Midbrain (tissue), 1 donor: ENCODE measurements around the gene NAALADL2.
A peak's percentile ranks its signal among the peaks of the same experiment; 100 is the strongest.
"Not testable (repeated sequence)": the region's sequence is repeated elsewhere in the genome, so short reads cannot be mapped to it uniquely, and the experiment has no call there.

Experiments used
- DNase-seq: peaks from one replicate; lab custom pipeline; 2025; lab: John Stamatoyannopoulos, UW

The NAALADL2 gene

DNA sequence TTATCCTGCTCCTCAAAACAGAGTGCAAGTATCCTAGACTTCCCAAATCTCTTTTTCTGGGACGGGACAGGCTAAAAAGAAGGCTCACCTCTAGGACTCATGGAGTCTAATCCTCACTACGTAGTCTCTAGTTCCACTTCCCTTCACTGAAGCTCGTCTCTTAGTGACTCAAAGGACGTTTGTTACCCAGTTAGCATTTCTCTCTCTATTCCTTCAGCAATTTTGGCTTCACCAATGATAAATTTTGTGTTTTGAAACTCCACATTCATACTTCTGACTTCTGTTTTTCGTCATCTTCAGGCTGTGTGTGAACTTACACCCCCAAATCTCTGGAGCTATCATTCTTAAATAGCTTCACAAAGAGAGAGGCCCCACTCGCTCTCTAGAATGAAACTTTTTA lies 627.1 kb downstream of the NAALADL2 start:
- DNase-seq = no peak

DNA sequence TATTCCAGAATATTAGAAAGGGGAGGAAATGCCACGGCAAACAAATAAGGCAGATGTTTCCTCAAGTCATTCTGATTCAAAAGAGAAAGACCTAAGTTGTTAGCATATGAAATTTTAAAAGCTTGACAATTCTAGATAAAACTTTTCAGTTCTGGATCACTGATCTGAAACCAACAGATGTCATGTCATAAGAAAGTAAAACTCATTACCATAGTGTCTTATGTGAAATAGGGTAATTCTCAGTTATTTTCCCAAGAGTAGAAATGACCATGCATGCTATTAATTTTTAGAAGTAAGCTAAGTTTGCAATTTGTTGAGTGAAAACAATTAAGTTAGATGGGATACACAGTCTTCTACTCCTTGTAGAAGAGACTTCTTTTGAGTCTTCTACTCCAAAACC lies 630.3 kb downstream of the NAALADL2 start:
- DNase-seq = no peak

DNA sequence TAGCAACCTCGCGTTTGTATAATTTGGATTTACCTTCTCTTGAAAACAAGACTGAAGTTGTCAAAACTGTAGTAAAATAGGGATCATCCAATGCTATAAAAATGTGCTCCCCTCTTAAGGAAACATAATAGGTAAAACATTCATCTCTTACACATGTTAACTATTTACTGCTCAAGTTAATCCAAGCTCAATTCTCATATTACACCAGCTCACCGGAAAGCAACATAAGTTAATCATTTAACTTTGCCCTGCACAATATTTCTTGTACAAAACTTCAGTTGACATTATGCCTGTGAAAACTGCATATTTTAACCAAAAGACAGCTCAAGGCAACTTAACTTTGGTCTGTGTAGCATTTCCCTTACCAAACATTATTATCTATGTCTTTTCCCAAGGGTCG lies 634.2 kb downstream of the NAALADL2 start:
- no peak for DNase-seq

DNA sequence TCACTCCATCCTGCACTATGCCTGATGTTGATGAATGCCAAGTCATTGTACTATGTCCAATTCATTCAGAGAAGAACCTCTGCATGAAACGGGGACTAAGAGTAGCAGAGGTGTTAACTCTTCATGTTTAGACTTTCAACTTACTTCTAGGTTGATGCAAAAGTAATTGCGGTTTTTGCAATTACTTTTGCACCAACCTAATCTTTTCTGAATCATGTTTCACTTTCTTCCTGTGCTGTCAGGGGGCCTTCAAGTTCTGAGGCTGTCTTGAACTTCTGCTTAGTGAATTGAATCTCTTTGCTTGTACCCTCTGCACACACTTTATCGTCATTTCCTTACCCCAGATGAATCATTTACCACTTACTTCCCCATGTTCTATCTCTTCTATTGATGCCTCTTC lies 636.2 kb downstream of the NAALADL2 start:
- DNase-seq = no peak

DNA sequence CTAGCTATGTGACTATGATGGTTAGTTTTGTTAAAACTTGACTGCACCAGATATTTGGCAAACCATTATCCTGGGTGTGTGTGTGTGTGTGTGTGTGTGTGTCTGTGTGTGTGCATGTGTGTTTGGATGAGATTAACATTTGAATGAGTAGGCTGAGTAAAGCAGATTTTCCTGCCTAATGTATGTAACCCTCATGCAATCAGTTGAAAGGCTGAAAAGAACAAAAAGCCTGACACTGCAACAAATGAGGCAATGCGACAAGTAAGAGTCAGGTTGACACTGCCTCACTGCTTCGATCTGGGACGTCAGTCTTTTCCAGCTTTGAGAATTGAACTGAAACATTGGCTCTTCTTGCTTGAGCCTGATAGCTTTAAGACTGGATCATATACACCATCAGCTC lies 643.0 kb downstream of the NAALADL2 start:
- DNase-seq = no peak

DNA sequence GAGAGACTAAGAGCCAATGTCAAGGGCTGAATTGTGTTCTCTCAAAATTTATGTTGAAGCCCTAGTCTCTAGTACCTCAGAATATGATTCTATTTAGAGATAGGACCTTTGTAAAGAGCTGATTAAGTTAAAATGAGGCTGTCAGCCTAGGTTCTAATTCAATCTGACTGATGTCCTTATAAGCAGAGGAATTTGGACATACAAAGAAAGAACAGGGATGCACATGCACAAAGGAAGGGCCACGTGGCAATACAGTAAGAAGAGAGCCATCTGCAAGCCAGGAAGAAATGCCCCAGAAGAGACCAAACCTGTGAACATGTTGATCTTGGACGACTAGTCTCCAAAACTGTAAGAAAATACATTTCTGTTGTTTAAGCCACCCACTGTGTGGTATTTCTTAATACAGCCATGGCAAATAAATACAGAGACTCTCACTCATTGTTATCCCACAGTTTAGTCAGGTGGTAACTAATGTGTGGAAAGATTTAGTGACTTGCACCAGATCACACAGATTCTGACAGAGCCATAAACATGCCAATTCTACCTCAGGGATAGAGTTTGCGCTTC lies 652.2 kb downstream of the NAALADL2 start:
- no peak for DNase-seq

DNA sequence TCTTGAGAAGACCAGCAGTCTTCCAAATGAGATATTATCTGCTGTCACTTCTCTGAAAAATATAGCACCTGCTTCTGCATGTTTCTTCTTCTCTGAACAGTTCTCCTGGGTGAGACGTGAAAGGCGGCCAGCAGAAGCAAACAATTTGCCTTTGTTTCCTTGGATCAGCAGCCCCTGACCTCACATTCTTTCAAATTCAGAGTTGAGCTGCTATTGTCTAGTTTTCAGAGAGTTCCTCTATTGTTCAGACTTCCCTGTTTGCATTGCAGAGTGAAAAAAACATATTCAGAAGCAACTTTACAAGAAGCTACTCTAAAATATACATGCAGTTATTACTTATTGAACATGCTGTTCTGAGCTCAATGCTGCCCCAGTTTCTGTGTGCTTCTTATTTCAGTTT lies 653.6 kb downstream of the NAALADL2 start:
- DNase-seq = peak; percentile 78

DNA sequence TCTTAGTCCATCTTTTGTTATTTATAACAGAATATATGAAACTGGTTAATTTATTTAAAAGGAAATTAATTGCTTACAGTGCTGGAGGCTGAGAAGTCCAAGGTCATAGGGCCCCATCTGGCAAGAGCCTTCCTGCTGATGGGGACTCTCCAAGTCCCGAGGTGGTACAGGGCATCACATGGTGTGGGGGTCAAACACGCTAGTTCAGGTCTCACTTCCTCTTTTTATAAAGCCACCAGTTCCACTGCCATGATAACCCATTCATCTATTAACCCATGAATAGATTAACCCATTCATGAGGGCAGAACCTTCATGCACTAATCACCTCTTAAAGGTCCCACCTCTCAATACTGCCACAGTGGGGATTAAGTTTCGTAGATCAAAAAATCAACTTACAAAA lies 659.3 kb downstream of the NAALADL2 start:
- no peak for DNase-seq

DNA sequence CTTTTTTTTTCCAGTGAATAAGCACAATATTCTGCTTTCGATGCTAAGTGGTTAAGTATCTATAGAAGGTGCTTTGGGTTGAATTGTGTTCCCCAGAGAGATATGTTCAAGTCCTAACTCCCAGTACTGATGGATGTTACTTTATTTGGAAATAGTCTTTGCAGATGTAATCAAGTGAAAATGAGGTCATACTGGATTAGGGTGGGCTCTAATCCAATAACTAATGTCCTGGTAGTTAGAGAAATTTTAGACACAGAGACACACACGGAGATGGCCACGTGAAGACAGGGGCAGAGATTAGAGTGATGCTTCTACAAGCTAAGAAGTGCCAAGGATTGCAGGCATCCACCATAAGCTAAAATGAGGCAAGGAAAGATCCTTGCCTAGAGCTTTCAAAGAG lies 662.3 kb downstream of the NAALADL2 start:
- DNase-seq = no peak

DNA sequence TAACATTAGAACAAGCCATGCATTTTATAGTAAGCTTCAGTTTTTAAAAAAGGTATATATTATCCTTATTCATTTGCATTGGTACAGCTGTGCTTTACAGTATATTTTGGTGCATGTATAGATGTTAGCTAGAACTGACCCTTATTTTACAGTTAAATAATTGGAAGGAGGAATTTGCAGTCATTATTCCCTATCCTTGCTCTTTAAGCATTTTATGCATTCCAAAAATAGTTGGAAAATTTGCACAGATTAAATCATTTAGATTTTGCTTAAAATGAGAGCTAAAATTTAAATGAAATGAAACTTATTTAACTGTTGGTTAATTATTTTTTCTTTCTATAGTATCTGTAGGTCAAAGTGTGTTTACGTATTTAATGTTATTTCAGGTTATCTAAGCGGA lies 667.1 kb downstream of the NAALADL2 start:
- no peak for DNase-seq

DNA sequence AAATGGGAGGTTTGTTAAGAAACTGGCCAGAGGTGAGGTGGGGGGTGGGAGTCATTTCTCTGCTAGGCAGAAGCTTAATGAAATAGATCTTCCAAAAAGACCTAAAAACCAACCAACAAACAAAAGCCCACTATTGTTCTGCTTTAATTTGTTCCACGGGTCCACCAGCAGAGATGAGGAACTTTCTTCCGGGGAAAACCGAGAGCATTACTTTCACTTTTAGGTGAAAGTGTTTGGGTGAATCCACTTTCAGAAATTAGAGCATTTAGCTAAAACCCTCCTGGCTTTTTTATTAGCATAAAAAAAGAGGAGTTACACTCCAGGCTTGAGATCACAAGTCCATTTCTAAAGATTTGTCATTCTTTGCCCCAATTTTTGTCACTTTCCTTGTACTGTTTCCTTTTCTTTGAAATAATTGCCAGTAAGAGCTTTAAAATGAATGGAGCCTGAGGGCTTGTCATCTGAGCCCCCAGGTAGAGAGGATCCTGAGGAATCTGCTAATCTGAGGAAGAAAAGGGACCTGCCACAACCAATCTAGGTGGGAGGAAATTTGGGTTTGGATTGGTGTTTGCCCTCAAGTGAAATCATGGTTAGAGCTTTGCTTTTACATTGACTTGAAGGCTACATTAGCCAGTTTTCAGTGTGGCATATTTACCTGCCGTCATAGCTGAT lies 667.6 kb downstream of the NAALADL2 start:
- DNase-seq = peak; percentile 28

DNA sequence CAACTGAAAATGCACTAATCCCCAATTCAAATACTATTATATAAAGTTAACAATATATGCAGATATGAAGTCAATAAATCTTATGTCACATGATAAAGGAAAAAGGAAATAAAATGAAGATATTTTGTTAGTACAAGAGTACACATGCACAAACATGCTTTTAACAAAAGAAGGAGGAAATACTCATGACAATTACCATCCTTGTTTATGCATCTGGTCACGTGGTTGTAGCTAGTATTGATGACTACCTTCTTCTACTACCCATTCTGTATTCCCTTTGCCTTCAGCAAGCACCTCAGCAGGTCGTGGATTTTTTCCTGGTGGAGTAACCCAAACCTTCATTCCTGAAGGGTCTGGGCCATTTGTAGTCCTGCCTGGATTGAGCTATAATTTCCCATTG lies 669.6 kb downstream of the NAALADL2 start:
- DNase-seq = not testable (repeated sequence)

DNA sequence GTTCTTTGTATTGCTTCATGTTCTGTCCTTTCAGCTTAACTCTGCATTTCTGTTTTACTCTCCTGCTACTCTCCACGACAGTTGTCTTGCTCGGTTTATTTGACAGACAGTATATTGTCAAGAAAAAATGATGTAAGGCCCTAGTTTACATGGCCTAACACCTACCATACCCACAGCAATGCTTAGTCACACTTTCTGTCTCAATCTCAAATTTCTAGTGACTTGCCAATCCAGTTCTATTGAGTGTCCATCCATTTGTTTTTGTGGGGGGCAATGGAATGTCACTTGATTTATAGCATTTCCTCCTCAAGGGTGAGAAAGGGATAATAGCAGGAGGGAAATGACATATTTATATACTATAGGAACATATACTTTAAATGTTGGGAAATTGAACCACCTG lies 676.2 kb downstream of the NAALADL2 start:
- DNase-seq = no peak

DNA sequence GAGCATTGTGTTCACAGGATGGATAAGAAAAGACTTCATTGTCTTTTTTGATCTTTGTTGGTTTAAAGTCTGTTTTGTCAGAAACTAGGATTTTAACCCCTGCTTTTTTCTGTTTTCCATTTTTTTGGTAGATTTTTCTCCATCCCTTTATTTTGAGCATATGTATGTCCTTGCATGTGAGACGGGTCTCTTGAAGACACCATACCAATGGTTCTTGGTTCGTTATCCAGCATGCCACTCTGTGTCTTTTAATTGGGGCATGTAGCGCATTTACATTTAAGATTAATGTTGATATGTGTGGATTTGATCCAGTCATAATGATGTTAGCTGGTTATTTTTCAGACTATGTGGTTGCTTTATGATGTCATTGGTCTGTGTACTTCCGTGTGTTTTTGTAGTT lies 687.0 kb downstream of the NAALADL2 start:
- DNase-seq = no peak

DNA sequence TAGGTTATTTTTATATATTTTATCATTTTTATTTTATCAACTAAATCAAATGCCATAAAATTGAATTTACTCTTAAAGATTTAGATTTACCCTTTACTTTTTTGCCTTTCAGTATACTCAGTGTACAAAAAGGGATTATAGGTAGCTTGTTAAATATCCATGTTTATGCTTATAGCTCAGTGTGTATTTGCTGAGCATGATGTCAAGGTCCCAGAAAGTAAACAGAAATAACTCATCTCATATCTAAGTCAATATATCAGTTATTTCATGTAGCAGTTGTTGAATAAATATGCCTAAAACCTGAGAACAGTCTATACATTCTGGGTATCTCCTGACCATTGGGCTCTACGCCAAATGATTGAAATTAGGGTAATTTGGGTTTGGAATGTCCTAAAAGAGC lies 693.8 kb downstream of the NAALADL2 start:
- no peak for DNase-seq

DNA sequence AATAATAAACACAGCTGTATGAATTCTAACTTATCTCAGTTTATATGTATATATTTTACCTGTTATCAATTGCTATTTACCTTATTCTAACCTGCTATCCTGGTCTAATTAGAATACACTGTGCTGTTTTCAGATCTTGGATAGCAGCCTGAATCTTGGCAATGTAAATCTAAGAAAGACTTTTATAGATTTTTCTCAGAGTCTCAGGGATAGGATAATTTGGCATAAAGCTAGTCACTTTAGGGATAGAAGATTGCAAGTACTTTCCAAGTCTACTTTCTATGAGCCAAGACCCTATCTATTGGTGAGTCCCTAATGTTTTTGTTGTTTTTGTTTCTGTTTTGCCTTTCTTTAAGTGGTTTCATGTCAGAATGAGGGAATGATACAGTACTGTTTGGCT lies 695.7 kb downstream of the NAALADL2 start:
- no peak for DNase-seq

DNA sequence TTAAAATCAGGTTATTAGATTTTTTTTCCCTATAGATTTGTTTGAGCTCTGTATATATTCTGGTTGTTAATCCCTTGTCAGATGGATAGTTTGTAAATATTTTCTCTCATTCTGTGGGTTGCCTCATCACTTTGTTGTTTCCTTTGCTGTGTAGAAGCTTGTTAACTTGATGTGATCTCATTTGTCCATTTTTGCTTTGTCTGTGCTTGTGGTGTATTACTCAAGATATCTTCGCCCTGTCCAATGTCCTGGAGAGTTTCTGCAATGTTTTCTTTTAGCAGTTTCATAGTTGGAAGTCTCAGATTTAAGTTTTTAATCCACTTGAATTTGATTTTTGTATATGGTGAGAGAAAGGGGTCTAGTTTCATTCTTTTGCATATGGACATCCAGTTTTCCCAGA lies 699.1 kb downstream of the NAALADL2 start:
- no peak for DNase-seq

DNA sequence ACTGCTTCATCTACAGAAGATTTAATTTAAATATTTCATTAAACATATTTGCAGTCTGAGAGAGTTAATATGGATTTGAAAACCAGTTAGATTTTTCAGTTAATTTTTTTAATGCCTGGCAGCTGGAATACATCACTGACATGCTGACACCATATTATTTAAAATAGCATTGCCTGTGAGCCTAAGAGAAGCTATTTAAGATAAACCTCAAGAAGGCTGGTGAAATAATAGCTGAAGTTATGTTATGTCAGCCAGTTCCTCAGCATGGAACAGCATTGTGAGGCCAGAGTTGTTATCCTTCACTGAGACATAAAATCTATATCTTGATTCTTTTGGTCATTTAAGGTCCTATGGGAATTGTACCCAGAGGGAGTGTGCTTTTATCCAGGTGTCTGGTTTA lies 705.2 kb downstream of the NAALADL2 start:
- DNase-seq = no peak

DNA sequence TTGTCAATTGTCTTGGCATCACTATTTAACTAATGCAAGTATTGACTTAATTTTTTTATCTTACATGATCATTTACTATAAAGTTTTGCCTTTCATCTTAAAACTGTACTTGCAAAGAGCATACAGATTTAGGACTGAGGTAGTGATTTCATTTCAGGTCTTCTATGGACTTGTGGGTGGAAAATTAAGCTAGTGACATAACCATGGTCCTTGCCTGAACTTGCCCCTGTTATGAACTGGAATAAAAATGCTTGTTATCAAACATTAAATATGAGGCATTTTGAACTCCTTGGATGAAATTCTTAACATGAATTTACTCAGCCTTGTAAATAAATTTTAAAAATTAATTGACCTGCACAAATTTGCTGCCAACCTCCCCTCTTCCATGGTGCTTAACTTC lies 712.0 kb downstream of the NAALADL2 start:
- no peak for DNase-seq

DNA sequence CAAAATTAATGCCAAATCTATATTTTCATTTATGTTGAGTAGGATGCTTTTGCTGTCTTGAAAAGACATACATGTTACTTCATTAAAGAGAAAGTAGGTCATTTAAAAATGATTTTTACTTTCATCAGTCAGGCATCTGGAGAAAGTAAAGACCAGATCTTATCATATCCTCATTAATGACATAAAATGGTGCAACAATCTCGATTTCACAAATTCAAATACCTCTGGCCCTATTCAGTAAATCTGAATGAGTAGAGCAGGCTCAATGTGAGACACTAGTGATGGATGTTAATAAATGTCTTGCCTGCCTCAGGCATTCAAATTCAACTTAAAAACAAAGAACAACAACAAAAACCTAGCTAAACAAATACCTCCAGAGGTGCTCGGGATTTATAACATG lies 714.1 kb downstream of the NAALADL2 start:
- DNase-seq = no peak

DNA sequence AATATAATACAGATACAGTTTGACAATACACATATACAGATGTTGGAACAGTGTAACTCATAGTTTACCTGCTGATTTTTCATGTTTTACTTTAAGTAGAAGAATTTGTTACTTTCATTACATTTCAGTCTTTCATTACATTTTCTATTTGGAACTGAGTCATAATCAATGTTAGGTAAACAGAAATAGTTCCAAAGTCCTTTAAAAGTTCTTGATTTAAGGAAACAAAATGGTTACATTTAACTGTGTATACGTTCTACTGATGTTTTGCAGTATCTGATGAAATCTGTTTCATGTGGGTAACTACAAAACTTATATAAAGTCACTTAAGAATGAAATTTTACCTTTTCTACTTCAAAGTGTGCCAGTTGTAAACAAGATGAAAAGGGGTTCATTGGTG lies 721.2 kb downstream of the NAALADL2 start:
- DNase-seq = no peak

DNA sequence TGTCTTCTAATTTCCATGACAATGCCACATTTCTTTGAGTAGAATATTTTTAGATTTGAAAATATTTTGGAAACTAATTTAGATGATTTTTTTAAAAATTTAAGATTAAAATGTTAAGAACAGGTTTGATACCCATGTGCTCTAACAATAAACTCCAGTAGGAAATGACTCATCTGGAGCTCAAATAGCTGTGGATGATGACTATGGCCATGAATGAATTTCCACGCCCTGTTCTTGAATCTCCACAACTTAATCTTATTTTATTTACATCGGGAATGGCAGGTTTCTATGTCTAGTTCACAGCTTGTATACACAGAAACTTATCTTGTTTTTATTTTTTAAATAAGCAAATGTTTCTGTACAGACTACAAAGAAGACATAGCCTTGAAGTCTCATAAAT lies 726.8 kb downstream of the NAALADL2 start:
- no peak for DNase-seq

DNA sequence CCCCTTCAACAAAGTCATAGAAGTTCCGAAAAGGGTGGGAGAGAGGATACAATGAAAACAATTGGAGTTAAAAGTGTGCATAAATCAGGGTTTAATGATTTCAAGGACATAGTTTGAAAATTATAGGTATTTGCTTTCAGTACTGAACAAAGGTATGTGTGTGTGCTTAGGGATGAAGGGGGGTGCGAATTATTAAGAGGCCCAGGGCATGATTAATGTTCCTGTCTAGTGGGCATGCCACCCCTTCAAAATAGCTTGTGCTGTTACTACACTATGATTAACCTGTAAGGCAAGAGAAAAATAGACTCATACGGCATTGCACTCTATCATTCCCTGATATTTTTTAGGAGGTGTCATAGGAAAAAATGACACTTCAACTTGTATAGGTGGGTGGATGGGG lies 731.6 kb downstream of the NAALADL2 start:
- DNase-seq = no peak

DNA sequence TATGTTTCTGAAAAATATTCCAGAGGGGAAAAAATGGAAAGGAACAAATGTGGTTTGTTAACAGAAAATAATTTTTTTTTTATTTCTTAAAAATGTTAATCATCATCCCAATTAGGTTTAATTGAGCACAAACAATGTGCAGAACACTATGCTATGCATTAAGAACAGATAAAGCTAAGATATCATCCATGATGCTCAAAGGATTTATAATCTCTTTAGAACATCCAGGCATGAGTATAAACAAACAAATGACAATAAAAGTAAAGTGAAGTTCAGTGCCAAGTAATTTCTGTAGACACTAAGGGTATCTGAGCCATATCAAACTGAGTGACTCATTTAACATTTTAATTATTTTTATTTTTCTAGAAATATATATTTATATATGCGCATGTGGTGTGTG lies 732.2 kb downstream of the NAALADL2 start:
- no peak for DNase-seq
